Activated CD4-positive, alpha-beta memory T cell treated with anti-CD3 and anti-CD28 coated beads, Interleukin-2, amount 10 ng/mL, durations not matched to agents 7 days and 5 days (primary cell): Measurements from ENCODE around the gene CDYL. TPM values are rescaled to one million over a fixed set of nuclear protein-coding genes. Genes with fewer than 3 reads are reported as not detected.

ENCODE experiments used
- CTCF ChIA-PET: fragments of 350-600 bp; sonication (Branson Sonifier 250); formaldehyde crosslinking; loops from one replicate; lab custom pipeline; 2021; ENCODE audit warnings: antibody characterized with exemption, inconsistent platforms; lab: Charles Lee
- POLR2A ChIA-PET: fragments of 350-600 bp; sonication (Branson Sonifier 250); formaldehyde crosslinking; loops from one replicate; lab custom pipeline; 2021; ENCODE audit warnings: antibody characterized with exemption; lab: Charles Lee
- DNase-seq: peaks from one replicate; pipeline ENCODE4 v3.0.0-alpha.2; 2020
- H3K27ac Mint-ChIP-seq: one replicate; pipeline ENCODE4 v1.8.0; 2021; ENCODE audit warnings: mild to moderate bottlenecking, mixed read lengths
- H3K27me3 Mint-ChIP-seq: one replicate; pipeline ENCODE4 v1.8.0; 2021; ENCODE audit warnings: mixed read lengths
- H3K36me3 Mint-ChIP-seq: one replicate; pipeline ENCODE4 v1.8.0; 2021; ENCODE audit warnings: low read depth, mixed read lengths
- H3K4me1 Mint-ChIP-seq: one replicate; pipeline ENCODE4 v1.8.0; 2021; ENCODE audit warnings: mixed read lengths
- H3K4me3 Mint-ChIP-seq: one replicate; pipeline ENCODE4 v1.8.0; 2021; ENCODE audit warnings: mild to moderate bottlenecking, mixed read lengths
- H3K9me3 Mint-ChIP-seq: one replicate; pipeline ENCODE4 v1.8.0; 2021; ENCODE audit warnings: mixed read lengths
- total RNA-seq, 2 experiments: library from RNA; stranded (reverse); gene quantifications; one replicate each; pipeline ENCODE4 v1.2.3, GENCODE V29; 2021

The CDYL gene
- total RNA-seq, 2 experiments from 2014 or later = 27.5 to 30.5 TPM

- POLR2A ChIA-PET = no interaction called here
- Mint-ChIP-seq H3K4me3 (no peak overlapping the region), H3K9me3 (no peaks in the 10 kb centered on the region), H3K27ac (no peak overlapping the region), H3K36me3 (no peaks in the 10 kb centered on the region), H3K4me1 (no peaks in the 10 kb centered on the region), H3K27me3 (peaks cover 7% of the 10 kb centered on the region)
- DNase-seq = no peak
- CTCF ChIA-PET = interaction anchor here (1.1 kb wide), 1 partner anchor 38 kb away, joined by 3 read pairs; the partner anchor contains the start of gene RPP40
Observed at GRCh38 chr6:4965562-4966389, 189.6 kb downstream of the CDYL start.

GRCh38 chr6:4967301-4968030, 191.3 kb downstream of the CDYL start:
- Mint-ChIP-seq H3K27me3 (peaks cover 9% of the 10 kb centered on the region), H3K27ac (no peak overlapping the region), H3K4me1 (no peaks in the 10 kb centered on the region), H3K36me3 (no peaks in the 10 kb centered on the region), H3K9me3 (no peaks in the 10 kb centered on the region), H3K4me3 (no peak overlapping the region)
- ChIA-PET POLR2A (no interaction called here), CTCF (no interaction called here)
- no peak for DNase-seq

GRCh38 chr6:4969609-4970285, 193.5 kb downstream of the CDYL start:
- no peaks in the 10 kb centered on the region for H3K36me3 Mint-ChIP-seq
- ChIA-PET POLR2A (no interaction called here), CTCF (no interaction called here)
- H3K4me1 Mint-ChIP-seq = no peaks in the 10 kb centered on the region
- DNase-seq = no peak
- H3K27me3 Mint-ChIP-seq = peaks cover 11% of the 10 kb centered on the region
- H3K9me3 Mint-ChIP-seq = no peaks in the 10 kb centered on the region
- H3K27ac Mint-ChIP-seq = no peak overlapping the region
- H3K4me3 Mint-ChIP-seq = no peak overlapping the region

GRCh38 chr6:4970739-4971395, 194.7 kb downstream of the CDYL start:
- POLR2A ChIA-PET = no interaction called here
- Mint-ChIP-seq H3K27ac (no peak overlapping the region), H3K4me3 (no peak overlapping the region), H3K9me3 (no peaks in the 10 kb centered on the region), H3K4me1 (no peaks in the 10 kb centered on the region), H3K27me3 (peaks cover 9% of the 10 kb centered on the region), H3K36me3 (no peaks in the 10 kb centered on the region)
- CTCF ChIA-PET = no interaction called here
- no peak for DNase-seq

- no peak for DNase-seq
- POLR2A ChIA-PET = no interaction called here
- CTCF ChIA-PET = no interaction called here
Observed at GRCh38 chr6:4971851-4972250, 195.6 kb downstream of the CDYL start.

GRCh38 chr6:4972438-4972837, 196.2 kb downstream of the CDYL start:
- DNase-seq = no peak
- Mint-ChIP-seq H3K36me3 (peaks cover 3% of the 10 kb centered on the region), H3K4me3 (no peak overlapping the region), H3K4me1 (no peaks in the 10 kb centered on the region), H3K27ac (no peak overlapping the region), H3K9me3 (peaks cover 8% of the 10 kb centered on the region), H3K27me3 (peaks cover 13% of the 10 kb centered on the region)
- ChIA-PET CTCF (no interaction called here), POLR2A (no interaction called here)

More at GRCh38 chr6:4971851-4972250, 195.6 kb downstream of the CDYL start:
- Mint-ChIP-seq H3K27me3 (peaks cover 10% of the 10 kb centered on the region), H3K27ac (no peak overlapping the region), H3K4me3 (no peak overlapping the region), H3K36me3 (no peaks in the 10 kb centered on the region), H3K9me3 (peaks cover 5% of the 10 kb centered on the region), H3K4me1 (no peaks in the 10 kb centered on the region)

- peaks cover 3% of the 10 kb centered on the region for H3K36me3 Mint-ChIP-seq
- H3K27ac Mint-ChIP-seq = no peak overlapping the region
- no peak for DNase-seq
- ChIA-PET POLR2A (no interaction called here), CTCF (no interaction called here)
- peaks cover 9% of the 10 kb centered on the region for H3K9me3 Mint-ChIP-seq
- no peak overlapping the region for H3K4me3 Mint-ChIP-seq
- H3K27me3 Mint-ChIP-seq = peaks cover 13% of the 10 kb centered on the region
- no peaks in the 10 kb centered on the region for H3K4me1 Mint-ChIP-seq
Observed at GRCh38 chr6:4973415-4973814, 197.2 kb downstream of the CDYL start.

- no peak overlapping the region for H3K4me3 Mint-ChIP-seq
- peaks cover 11% of the 10 kb centered on the region for H3K27me3 Mint-ChIP-seq
- ChIA-PET POLR2A (no interaction called here), CTCF (interaction anchor here (0.6 to 1.3 kb wide), 2 partner anchors 57 to 130 kb away, joined by 3 to 4 read pairs; no protein-coding TSS in a partner anchor)
- H3K9me3 Mint-ChIP-seq = peaks cover 9% of the 10 kb centered on the region
- DNase-seq = no peak
- peaks cover 3% of the 10 kb centered on the region for H3K36me3 Mint-ChIP-seq
- no peaks in the 10 kb centered on the region for H3K4me1 Mint-ChIP-seq
- no peak overlapping the region for H3K27ac Mint-ChIP-seq
Observed at GRCh38 chr6:4973982-4974745, 198.0 kb downstream of the CDYL start.

- ChIA-PET CTCF (interaction anchor here (1.3 kb wide), 1 partner anchor 56 kb away, joined by 3 read pairs; no protein-coding TSS in a partner anchor), POLR2A (no interaction called here)
- Mint-ChIP-seq H3K4me1 (no peaks in the 10 kb centered on the region), H3K36me3 (peaks cover 5% of the 10 kb centered on the region), H3K9me3 (peaks cover 14% of the 10 kb centered on the region), H3K27ac (no peak overlapping the region), H3K4me3 (no peak overlapping the region), H3K27me3 (peaks cover 11% of the 10 kb centered on the region)
- DNase-seq = no peak
Observed at GRCh38 chr6:4974962-4975361, 198.8 kb downstream of the CDYL start.

GRCh38 chr6:4975506-4975905, 199.3 kb downstream of the CDYL start:
- Mint-ChIP-seq H3K4me3 (no peak overlapping the region), H3K27me3 (peaks cover 11% of the 10 kb centered on the region), H3K36me3 (peaks cover 5% of the 10 kb centered on the region), H3K27ac (no peak overlapping the region), H3K9me3 (peaks cover 14% of the 10 kb centered on the region), H3K4me1 (no peaks in the 10 kb centered on the region)
- no peak for DNase-seq
- POLR2A ChIA-PET = no interaction called here
- CTCF ChIA-PET = no interaction called here

- peaks cover 5% of the 10 kb centered on the region for H3K36me3 Mint-ChIP-seq
- POLR2A ChIA-PET = no interaction called here
- H3K9me3 Mint-ChIP-seq = peaks cover 14% of the 10 kb centered on the region
- no peak for DNase-seq
- H3K4me1 Mint-ChIP-seq = no peaks in the 10 kb centered on the region
- CTCF ChIA-PET = no interaction called here
- H3K4me3 Mint-ChIP-seq = no peak overlapping the region
- H3K27me3 Mint-ChIP-seq = peaks cover 9% of the 10 kb centered on the region
- no peak overlapping the region for H3K27ac Mint-ChIP-seq
Observed at GRCh38 chr6:4977468-4977867, 201.3 kb downstream of the CDYL start.

- POLR2A ChIA-PET = no interaction called here
- Mint-ChIP-seq H3K4me3 (no peak overlapping the region), H3K27ac (no peak overlapping the region)
Observed at GRCh38 chr6:4979426-4979825, 203.2 kb downstream of the CDYL start.

More at GRCh38 chr6:4979426-4979825, 203.2 kb downstream of the CDYL start:
- Mint-ChIP-seq H3K4me1 (no peaks in the 10 kb centered on the region), H3K36me3 (peaks cover 5% of the 10 kb centered on the region), H3K9me3 (peaks cover 14% of the 10 kb centered on the region), H3K27me3 (peaks cover 8% of the 10 kb centered on the region)
- CTCF ChIA-PET = no interaction called here
- no peak for DNase-seq
